GM23338 (cell line): Measurements from ENCODE around the gene AKAP1. TPM values are rescaled to one million over a fixed set of nuclear protein-coding genes. Genes with fewer than 3 reads are reported as not detected.

Experiments
- ATAC-seq: fragments of 200-7000 bp; cut with Tn5 transposase; 3 replicates; pipeline ENCODE4 v1.9.1; 2020
- DNase-seq: peaks from one replicate; pipeline ENCODE4 v3.0.0-alpha.2; 2015; ENCODE audit warnings: low spot score
- H2AFZ ChIP-seq: fragments of 200-600 bp; sonication (generic); 2 replicates; pipeline ENCODE4 v1.8.0; 2016; ENCODE audit warnings: antibody characterized with exemption, mild to moderate bottlenecking, moderate library complexity
- H3F3A ChIP-seq: fragments of 200-600 bp; sonication (generic); replicated peaks from 2 replicates; pipeline ENCODE4 v1.8.0; 2017; ENCODE audit warnings: antibody characterized with exemption, mixed run types, low read depth
- H3K27ac ChIP-seq: fragments of 200-600 bp; sonication (generic); 2 replicates; pipeline ENCODE4 v1.6.1; 2016; ENCODE audit warnings: low read depth
- H3K27me3 ChIP-seq: fragments of 200-600 bp; sonication (generic); 2 replicates; pipeline ENCODE4 v1.8.0; 2016; ENCODE audit warnings: mild to moderate bottlenecking, mixed run types, moderate library complexity; ENCODE audit not compliant: insufficient read depth
- H3K36me3 ChIP-seq: fragments of 200-600 bp; sonication (generic); 2 replicates; pipeline ENCODE4 v1.8.0; 2016; ENCODE audit warnings: mild to moderate bottlenecking; ENCODE audit not compliant: insufficient read depth
- H3K4me1 ChIP-seq: fragments of 200-600 bp; sonication (generic); 2 replicates; pipeline ENCODE4 v1.8.0; 2016; ENCODE audit warnings: mild to moderate bottlenecking, moderate library complexity; ENCODE audit not compliant: insufficient read depth
- H3K4me2 ChIP-seq: fragments of 200-600 bp; sonication (generic); 2 replicates; pipeline ENCODE4 v1.7.1; 2017; ENCODE audit warnings: mixed run types
- H3K4me3 ChIP-seq: fragments of 200-600 bp; sonication (generic); 2 replicates; pipeline ENCODE4 v1.6.1; 2016; ENCODE audit warnings: mixed run types
- H3K79me2 ChIP-seq: fragments of 200-600 bp; sonication (generic); replicated peaks from 2 replicates; pipeline ENCODE4 v1.8.0; 2017; ENCODE audit warnings: mild to moderate bottlenecking; ENCODE audit not compliant: insufficient read depth
- H3K9me2 ChIP-seq: fragments of 200-600 bp; sonication (generic); 2 replicates; pipeline ENCODE4 v1.8.0; 2017; ENCODE audit not compliant: insufficient read depth
- H4K20me1 ChIP-seq: fragments of 200-600 bp; sonication (generic); replicated peaks from 2 replicates; pipeline ENCODE4 v1.8.0; 2017; ENCODE audit warnings: mild to moderate bottlenecking; ENCODE audit not compliant: insufficient read depth
- H3K27ac Mint-ChIP-seq: 2 replicates; pipeline ENCODE4 v1.8.0; 2020; ENCODE audit warnings: inconsistent platforms, mild to moderate bottlenecking, moderate library complexity, mixed read lengths
- H3K27me3 Mint-ChIP-seq: 3 replicates; pipeline ENCODE4 v1.8.0; 2022; ENCODE audit warnings: low read depth, mild to moderate bottlenecking, moderate library complexity, mixed read lengths, inconsistent platforms; ENCODE audit not compliant: insufficient read depth, poor library complexity
- H3K36me3 Mint-ChIP-seq: 3 replicates; pipeline ENCODE4 v1.8.0; 2021; ENCODE audit warnings: low read depth, mild to moderate bottlenecking, inconsistent platforms, moderate library complexity, mixed read lengths
- H3K4me1 Mint-ChIP-seq: 3 replicates; pipeline ENCODE4 v1.8.0; 2020; ENCODE audit warnings: mild to moderate bottlenecking, inconsistent platforms, mixed read lengths
- H3K4me3 Mint-ChIP-seq: 3 replicates; pipeline ENCODE4 v1.8.0; 2021; ENCODE audit warnings: moderate library complexity, mild to moderate bottlenecking, inconsistent platforms, mixed read lengths
- H3K9me3 Mint-ChIP-seq: 3 replicates; pipeline ENCODE4 v1.8.0; 2020; ENCODE audit warnings: moderate library complexity, mild to moderate bottlenecking, inconsistent platforms, mixed read lengths
- CREB1 ChIP-seq: fragments of 250-450 bp; sonication (Bioruptor Pico); IDR thresholded peaks from 2 replicates; pipeline ENCODE4 v1.5.0; 2020; ENCODE audit warnings: low read depth, mild to moderate bottlenecking, moderate library complexity
- CTCF ChIP-seq, 2 experiments: fragments of 200-600 bp in 1 of 2; sonication (generic) in 1 of 2; conservative IDR thresholded peaks; 2 replicates each; pipeline versions ENCODE4 v1.5.1 to v1.6.1; 2016 to 2017; ENCODE audit warnings: antibody characterized with exemption in 2 of 2, low read depth in 2 of 2, mild to moderate bottlenecking in 2 of 2, moderate library complexity in 1 of 2
- ETS1 ChIP-seq: IDR thresholded peaks from 2 replicates; pipeline ENCODE4 v1.6.1; 2016; ENCODE audit warnings: antibody characterized with exemption
- EZH2 ChIP-seq: fragments of 200-600 bp; sonication (generic); IDR thresholded peaks from one replicate; pipeline ENCODE4 v1.8.0; 2017; ENCODE audit warnings: antibody characterized with exemption, mild to moderate bottlenecking, low read depth; ENCODE audit not compliant: unreplicated experiment
- EZH2phosphoT487 ChIP-seq: fragments of 200-600 bp; sonication (generic); IDR thresholded peaks from one replicate; pipeline ENCODE4 v1.8.1; 2018; ENCODE audit warnings: antibody characterized with exemption; ENCODE audit not compliant: unreplicated experiment
- JUNB ChIP-seq: IDR thresholded peaks from one replicate; pipeline ENCODE4 v1.6.1; 2016; ENCODE audit warnings: antibody characterized with exemption; ENCODE audit not compliant: unreplicated experiment
- NANOG ChIP-seq: IDR thresholded peaks from 2 replicates; pipeline ENCODE4 v1.6.1; 2016; ENCODE audit warnings: antibody characterized with exemption, borderline replicate concordance
- POLR2AphosphoS5 ChIP-seq: IDR thresholded peaks from 2 replicates; pipeline ENCODE4 v1.6.1; 2016; ENCODE audit warnings: antibody characterized with exemption, low read depth
- STAT1 ChIP-seq: IDR thresholded peaks from one replicate; pipeline ENCODE4 v1.6.1; 2016; ENCODE audit warnings: antibody characterized with exemption; ENCODE audit not compliant: unreplicated experiment
- ZNF114 ChIP-seq: fragments of 250-450 bp; sonication (Bioruptor Pico); IDR thresholded peaks from 2 replicates; pipeline ENCODE4 v1.5.0; 2020; ENCODE audit warnings: mild to moderate bottlenecking, moderate library complexity
- ZNF331 ChIP-seq: fragments of 250-450 bp; sonication (Bioruptor Pico); IDR thresholded peaks from 2 replicates; pipeline ENCODE4 v1.5.0; 2020; ENCODE audit warnings: low read depth, mild to moderate bottlenecking, moderate library complexity
- ZNF462 ChIP-seq: fragments of 250-450 bp; sonication (Bioruptor Pico); IDR thresholded peaks from 2 replicates; pipeline ENCODE4 v1.5.0; 2020; ENCODE audit warnings: mild to moderate bottlenecking, moderate library complexity
- polyA plus RNA-seq: library from polyadenylated mRNA; unstranded; fragments of >200 nt; fragmentation: Nextera tagmentation; extraction: Ambion mirVana; gene quantifications from 2 replicates; pipeline ENCODE4 v1.2.1, GENCODE V29; 2016
- total RNA-seq: library from RNA; depleted of rRNA; stranded (reverse); fragments of >200 nt; shearing (Covaris generic); gene quantifications from 2 replicates; pipeline ENCODE4 v1.2.3, GENCODE V29; 2014
- TF ChIP-seq, protein P1 (sequence below): IDR thresholded peaks from one replicate; pipeline ENCODE4 v1.6.1; 2018; ENCODE audit warnings: antibody characterized with exemption; ENCODE audit not compliant: unreplicated experiment

The AKAP1 gene
- total and polyA plus RNA-seq, 2 experiments from 2014 or later = 19.6 to 45.9 TPM

- no peak overlapping the region for H2AFZ ChIP-seq
- Mint-ChIP-seq H3K27ac (no peak overlapping the region; the same call in 1 of the 2 replicates), H3K4me3 (no peak overlapping the region), H3K27me3 (peaks cover 6% of the 10 kb centered on the region), H3K4me1 (peaks cover 57% of the 10 kb centered on the region), H3K9me3 (no peaks in the 10 kb centered on the region), H3K36me3 (peaks cover 3% of the 10 kb centered on the region; the same call in 2 of the 3 replicates)
- H4K20me1 ChIP-seq = peaks cover 19% of the 10 kb centered on the region
- H3K27ac ChIP-seq = 0 out of 2 replicates have a peak overlapping the region, but pooled peaks have one; percentile 19
- peaks cover 23% of the 10 kb centered on the region for H3K4me1 ChIP-seq
- H3K4me3 ChIP-seq = no peak overlapping the region
- H3K4me2 ChIP-seq = no peak overlapping the region
- DNase-seq = no peak
- no peaks in the 10 kb centered on the region for H3K36me3 ChIP-seq
- no peaks in the 10 kb centered on the region for H3K9me2 ChIP-seq
- no peak for TF ChIP-seq ZNF462 (CRISPR knock-in tag)
- TF ChIP-seq, protein P1, sequence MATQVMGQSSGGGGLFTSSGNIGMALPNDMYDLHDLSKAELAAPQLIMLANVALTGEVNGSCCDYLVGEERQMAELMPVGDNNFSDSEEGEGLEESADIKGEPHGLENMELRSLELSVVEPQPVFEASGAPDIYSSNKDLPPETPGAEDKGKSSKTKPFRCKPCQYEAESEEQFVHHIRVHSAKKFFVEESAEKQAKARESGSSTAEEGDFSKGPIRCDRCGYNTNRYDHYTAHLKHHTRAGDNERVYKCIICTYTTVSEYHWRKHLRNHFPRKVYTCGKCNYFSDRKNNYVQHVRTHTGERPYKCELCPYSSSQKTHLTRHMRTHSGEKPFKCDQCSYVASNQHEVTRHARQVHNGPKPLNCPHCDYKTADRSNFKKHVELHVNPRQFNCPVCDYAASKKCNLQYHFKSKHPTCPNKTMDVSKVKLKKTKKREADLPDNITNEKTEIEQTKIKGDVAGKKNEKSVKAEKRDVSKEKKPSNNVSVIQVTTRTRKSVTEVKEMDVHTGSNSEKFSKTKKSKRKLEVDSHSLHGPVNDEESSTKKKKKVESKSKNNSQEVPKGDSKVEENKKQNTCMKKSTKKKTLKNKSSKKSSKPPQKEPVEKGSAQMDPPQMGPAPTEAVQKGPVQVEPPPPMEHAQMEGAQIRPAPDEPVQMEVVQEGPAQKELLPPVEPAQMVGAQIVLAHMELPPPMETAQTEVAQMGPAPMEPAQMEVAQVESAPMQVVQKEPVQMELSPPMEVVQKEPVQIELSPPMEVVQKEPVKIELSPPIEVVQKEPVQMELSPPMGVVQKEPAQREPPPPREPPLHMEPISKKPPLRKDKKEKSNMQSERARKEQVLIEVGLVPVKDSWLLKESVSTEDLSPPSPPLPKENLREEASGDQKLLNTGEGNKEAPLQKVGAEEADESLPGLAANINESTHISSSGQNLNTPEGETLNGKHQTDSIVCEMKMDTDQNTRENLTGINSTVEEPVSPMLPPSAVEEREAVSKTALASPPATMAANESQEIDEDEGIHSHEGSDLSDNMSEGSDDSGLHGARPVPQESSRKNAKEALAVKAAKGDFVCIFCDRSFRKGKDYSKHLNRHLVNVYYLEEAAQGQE = no peak
- no peak for TF ChIP-seq POLR2AphosphoS5
- TF ChIP-seq ZNF331 = no peak
- TF ChIP-seq NANOG = no peak
- no peak for TF ChIP-seq ETS1
- TF ChIP-seq EZH2phosphoT487 = no peak
- TF ChIP-seq JUNB = no peak
- no peak for TF ChIP-seq CTCF (conservative IDR thresholded peaks at IDR 0.05; ENCODE audit: low read depth in 2 of 2)
- no peak for TF ChIP-seq EZH2
- no peak for TF ChIP-seq ZNF114 (CRISPR knock-in tag)
- no peak for TF ChIP-seq CREB1 (CRISPR knock-in tag)
- no peak for TF ChIP-seq STAT1
- no peak for ATAC-seq
- peaks cover 99% of the 10 kb centered on the region for H3K79me2 ChIP-seq
- H3K27me3 ChIP-seq = no peaks in the 10 kb centered on the region
- no peaks in the 10 kb centered on the region for H3F3A ChIP-seq
These were observed 12.9 kb downstream of the AKAP1 start for GRCh38 chr17:57097832-57098421.
